Parathyroid adenoma (tissue), 2 donors: ENCODE data around the gene KCNA5.

Source experiments
- H2AFZ ChIP-seq: fragments of 300-600 bp; sonication (generic); one replicate; pipeline ENCODE4 v1.7.0; 2017; ENCODE audit warnings: antibody characterized with exemption, mild to moderate bottlenecking
- H3K27ac ChIP-seq: fragments of 300-600 bp; sonication (generic); one replicate; pipeline ENCODE4 v1.7.0; 2017
- H3K27me3 ChIP-seq: fragments of 300-600 bp; sonication (generic); one replicate; pipeline ENCODE4 v1.7.0; 2017; ENCODE audit warnings: low read length; ENCODE audit not compliant: control insufficient read depth, insufficient read depth
- H3K36me3 ChIP-seq: fragments of 300-600 bp; sonication (generic); one replicate; pipeline ENCODE4 v1.7.0; 2017; ENCODE audit warnings: low read length; ENCODE audit not compliant: control insufficient read depth, insufficient read depth
- H3K4me1 ChIP-seq: fragments of 300-600 bp; sonication (generic); one replicate; pipeline ENCODE4 v1.7.0; 2017; ENCODE audit warnings: control low read depth
- H3K4me2 ChIP-seq: fragments of 300-600 bp; sonication (generic); one replicate; pipeline ENCODE4 v1.7.0; 2017; ENCODE audit warnings: low read length
- H3K4me3 ChIP-seq: fragments of 300-600 bp; sonication (generic); one replicate; pipeline ENCODE4 v1.7.0; 2017; ENCODE audit warnings: low read depth, low read length
- H3K79me2 ChIP-seq: fragments of 300-600 bp; sonication (generic); one replicate; pipeline ENCODE4 v1.7.0; 2017; ENCODE audit warnings: control low read depth
- H3K9ac ChIP-seq: fragments of 300-600 bp; sonication (generic); one replicate; pipeline ENCODE4 v1.7.0; 2017; ENCODE audit warnings: mild to moderate bottlenecking
- H3K9me3 ChIP-seq: fragments of 300-600 bp; sonication (generic); one replicate; pipeline ENCODE4 v1.7.0; 2017; ENCODE audit warnings: low read length; ENCODE audit not compliant: control insufficient read depth
- TF ChIP-seq, protein P1 (sequence below): fragments of 300-600 bp; sonication (generic); IDR thresholded peaks from one replicate; pipeline ENCODE4 v1.7.0; 2017; ENCODE audit warnings: antibody characterized with exemption, mild to moderate bottlenecking
- donor health status: primary hyperparathyroidism.

Gene KCNA5

DNA sequence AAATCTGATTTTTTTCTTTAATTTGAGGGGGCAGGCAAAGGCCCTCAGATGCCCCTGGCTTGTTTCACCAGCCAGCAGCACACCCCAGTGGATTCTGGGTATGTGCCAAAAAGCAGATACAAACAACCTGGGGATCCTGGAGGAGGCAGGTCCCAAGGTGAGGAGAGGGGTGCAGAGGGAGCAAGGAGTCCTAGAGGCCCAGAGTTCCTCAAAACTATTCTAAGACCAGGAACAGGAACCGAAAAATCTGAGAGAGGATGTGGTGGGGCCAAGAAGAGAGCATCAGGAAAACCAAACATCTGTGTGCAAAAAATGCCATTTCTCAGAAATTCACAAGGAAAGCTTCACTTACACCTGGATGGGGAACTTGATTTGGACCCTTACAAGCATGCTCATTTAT is 8.2 kb downstream of the KCNA5 start:
- H3K9ac ChIP-seq: no peak overlapping the region
- no peaks in the 10 kb centered on the region for H3K9me3 ChIP-seq
- no peaks in the 10 kb centered on the region for H3K4me1 ChIP-seq
- H3K4me3 ChIP-seq: no peak overlapping the region
- H3K27me3 ChIP-seq: peaks cover 3% of the 10 kb centered on the region
- H3K27ac ChIP-seq: no peak overlapping the region
- TF ChIP-seq, protein P1, sequence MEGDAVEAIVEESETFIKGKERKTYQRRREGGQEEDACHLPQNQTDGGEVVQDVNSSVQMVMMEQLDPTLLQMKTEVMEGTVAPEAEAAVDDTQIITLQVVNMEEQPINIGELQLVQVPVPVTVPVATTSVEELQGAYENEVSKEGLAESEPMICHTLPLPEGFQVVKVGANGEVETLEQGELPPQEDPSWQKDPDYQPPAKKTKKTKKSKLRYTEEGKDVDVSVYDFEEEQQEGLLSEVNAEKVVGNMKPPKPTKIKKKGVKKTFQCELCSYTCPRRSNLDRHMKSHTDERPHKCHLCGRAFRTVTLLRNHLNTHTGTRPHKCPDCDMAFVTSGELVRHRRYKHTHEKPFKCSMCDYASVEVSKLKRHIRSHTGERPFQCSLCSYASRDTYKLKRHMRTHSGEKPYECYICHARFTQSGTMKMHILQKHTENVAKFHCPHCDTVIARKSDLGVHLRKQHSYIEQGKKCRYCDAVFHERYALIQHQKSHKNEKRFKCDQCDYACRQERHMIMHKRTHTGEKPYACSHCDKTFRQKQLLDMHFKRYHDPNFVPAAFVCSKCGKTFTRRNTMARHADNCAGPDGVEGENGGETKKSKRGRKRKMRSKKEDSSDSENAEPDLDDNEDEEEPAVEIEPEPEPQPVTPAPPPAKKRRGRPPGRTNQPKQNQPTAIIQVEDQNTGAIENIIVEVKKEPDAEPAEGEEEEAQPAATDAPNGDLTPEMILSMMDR: no peak
- no peak overlapping the region for H3K4me2 ChIP-seq
- H2AFZ ChIP-seq: no peak overlapping the region
- H3K79me2 ChIP-seq: no peaks in the 10 kb centered on the region
- no peaks in the 10 kb centered on the region for H3K36me3 ChIP-seq

DNA sequence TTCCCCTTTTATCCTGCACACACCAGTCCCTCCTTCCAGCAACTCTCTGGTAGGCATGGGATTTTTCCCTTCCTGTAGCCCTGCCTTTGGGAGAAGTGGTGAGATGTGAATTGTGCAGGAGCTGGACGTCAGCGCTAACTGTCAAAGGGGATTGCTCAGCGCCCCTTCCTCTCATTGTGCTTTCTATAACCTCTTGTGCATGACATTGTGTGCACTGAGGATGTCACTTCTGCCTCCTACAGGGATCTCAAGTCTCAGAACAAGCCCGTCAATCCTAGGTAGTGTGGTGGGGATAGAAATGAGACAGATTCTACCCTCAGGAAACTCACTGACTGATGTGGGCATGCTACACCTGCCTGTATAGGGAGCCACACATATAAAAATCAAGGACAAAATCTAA is 8.7 kb downstream of the KCNA5 start:
- H3K4me2 ChIP-seq: no peak overlapping the region
- H3K36me3 ChIP-seq: no peaks in the 10 kb centered on the region
- H3K79me2 ChIP-seq: no peaks in the 10 kb centered on the region
- H3K4me1 ChIP-seq: no peaks in the 10 kb centered on the region
- no peak overlapping the region for H2AFZ ChIP-seq
- no peak overlapping the region for H3K4me3 ChIP-seq
- H3K9ac ChIP-seq: no peak overlapping the region
- no peaks in the 10 kb centered on the region for H3K9me3 ChIP-seq
- H3K27me3 ChIP-seq: peaks cover 3% of the 10 kb centered on the region
- no peak overlapping the region for H3K27ac ChIP-seq
- TF ChIP-seq, protein P1: no peak

- Histone ChIP-seq H3K4me3 (no peak overlapping the region), H3K27me3 (no peaks in the 10 kb centered on the region), H3K4me2 (no peak overlapping the region), H3K9me3 (no peaks in the 10 kb centered on the region), H3K27ac (no peak overlapping the region), H3K36me3 (no peaks in the 10 kb centered on the region), H3K4me1 (no peaks in the 10 kb centered on the region), H3K79me2 (no peaks in the 10 kb centered on the region), H2AFZ (no peak overlapping the region), H3K9ac (no peak overlapping the region)
- TF ChIP-seq, protein P1: no peak
Observed at GRCh38 chr12:5059358-5059757, 15.7 kb downstream of the KCNA5 start.

GRCh38 chr12:5060958-5061357 is 17.3 kb downstream of the KCNA5 start:
- H3K27me3 ChIP-seq: no peaks in the 10 kb centered on the region
- H3K9ac ChIP-seq: no peak overlapping the region
- no peak overlapping the region for H3K4me3 ChIP-seq
- no peaks in the 10 kb centered on the region for H3K4me1 ChIP-seq
- no peak overlapping the region for H3K4me2 ChIP-seq
- no peaks in the 10 kb centered on the region for H3K79me2 ChIP-seq
- no peaks in the 10 kb centered on the region for H3K9me3 ChIP-seq
- H3K27ac ChIP-seq: no peak overlapping the region
- no peaks in the 10 kb centered on the region for H3K36me3 ChIP-seq
- TF ChIP-seq, protein P1: no peak
- H2AFZ ChIP-seq: no peak overlapping the region

- H3K9ac ChIP-seq: no peak overlapping the region
- H3K36me3 ChIP-seq: no peaks in the 10 kb centered on the region
- no peak overlapping the region for H3K27ac ChIP-seq
- no peaks in the 10 kb centered on the region for H3K79me2 ChIP-seq
- H2AFZ ChIP-seq: no peak overlapping the region
- TF ChIP-seq, protein P1: no peak
- H3K4me3 ChIP-seq: no peak overlapping the region
- H3K9me3 ChIP-seq: no peaks in the 10 kb centered on the region
- no peaks in the 10 kb centered on the region for H3K27me3 ChIP-seq
- H3K4me2 ChIP-seq: no peak overlapping the region
- H3K4me1 ChIP-seq: no peaks in the 10 kb centered on the region
Observed at GRCh38 chr12:5063149-5063548, 19.5 kb downstream of the KCNA5 start.
